HUDEP-2 (cell line): ENCODE measurements around the gene INPP5B.
"Not testable (repeated sequence)": the region's sequence is repeated elsewhere in the genome, so short reads cannot be mapped to it uniquely, and the experiment has no call there.

ENCODE experiments used
- DNase-seq, 76 experiments: peaks; one replicate each; lab custom pipeline; 2025; ENCODE audit not compliant: unreplicated experiment in 76 of 76; lab: John Stamatoyannopoulos, UW

INPP5B gene

GRCh38 chr1:37946703-37947360 is at the start of gene INPP5B:
TSS of gene INPP5B (minus strand) at chr1:37947053. CDS start at chr1:37946308, 745 bp downstream.
- peak in 74 of 76 experiments; percentile 18 to 89 (median 72) for DNase-seq

GRCh38 chr1:37995751-37996345 is 49.0 kb upstream of the INPP5B start:
- no peak for DNase-seq

GRCh38 chr1:37994886-37995566 is 48.2 kb upstream of the INPP5B start:
- DNase-seq = no peak

DNA sequence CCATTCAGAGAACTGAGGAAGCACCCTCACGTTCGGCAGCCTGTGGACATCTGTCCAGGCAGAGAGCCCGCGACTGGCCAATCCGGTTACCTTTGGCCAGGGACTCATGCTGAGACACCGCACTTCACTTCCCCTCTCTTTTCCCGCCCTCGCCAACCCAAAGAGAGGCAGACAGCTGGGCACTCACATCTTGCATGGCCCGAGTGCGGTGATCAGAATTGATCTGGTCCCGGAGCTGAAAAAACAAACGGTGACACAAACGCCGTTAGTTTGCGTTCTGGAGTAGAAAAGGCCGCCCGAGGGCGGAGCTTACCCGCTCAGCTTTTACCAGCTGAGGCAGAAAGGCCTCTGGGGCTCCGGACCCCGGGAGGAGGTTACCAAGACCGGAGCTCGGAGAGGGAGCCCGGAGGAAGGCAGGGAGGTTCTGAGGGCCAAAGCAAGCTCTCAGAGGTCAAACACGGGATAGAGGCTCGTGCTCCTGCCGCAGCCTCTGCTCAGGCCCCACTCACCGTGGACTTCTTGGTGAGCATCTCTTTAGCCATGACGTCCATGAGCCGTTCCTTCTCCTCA is 42.6 kb upstream of the INPP5B start:
- DNase-seq = peak in 16 of 76 experiments; percentile 5 to 67 (median 32)

- DNase-seq = no peak
Observed at GRCh38 chr1:37987679-37988078, 40.8 kb upstream of the INPP5B start.

DNA sequence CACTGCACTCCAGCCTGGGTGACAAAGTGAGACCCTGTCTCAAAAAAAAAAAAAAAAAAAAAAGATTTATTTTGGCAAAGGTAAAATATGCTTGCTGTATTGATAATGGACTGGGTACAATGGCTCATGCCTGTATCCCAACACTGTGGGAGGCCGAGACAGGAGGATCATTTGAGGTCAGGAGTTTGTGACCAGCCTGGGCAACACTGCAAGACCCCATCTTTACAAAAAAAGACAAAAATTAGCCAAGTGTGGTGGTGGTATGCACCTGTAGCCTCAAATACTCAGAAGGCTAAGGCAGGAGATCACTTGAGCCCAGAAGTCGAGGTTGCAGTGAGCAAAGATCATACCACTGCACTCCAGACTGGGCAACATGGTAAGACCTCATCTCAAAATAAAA is 36.7 kb upstream of the INPP5B start:
- no peak for DNase-seq

GRCh38 chr1:37978541-37978940 is 31.7 kb upstream of the INPP5B start:
- no peak for DNase-seq

GRCh38 chr1:37975083-37975482 is 28.2 kb upstream of the INPP5B start:
- peak in 11 of 76 experiments; percentile 6 to 24 (median 13) for DNase-seq

- DNase-seq = no peak
Observed at GRCh38 chr1:37974567-37974966, 27.7 kb upstream of the INPP5B start.

DNA sequence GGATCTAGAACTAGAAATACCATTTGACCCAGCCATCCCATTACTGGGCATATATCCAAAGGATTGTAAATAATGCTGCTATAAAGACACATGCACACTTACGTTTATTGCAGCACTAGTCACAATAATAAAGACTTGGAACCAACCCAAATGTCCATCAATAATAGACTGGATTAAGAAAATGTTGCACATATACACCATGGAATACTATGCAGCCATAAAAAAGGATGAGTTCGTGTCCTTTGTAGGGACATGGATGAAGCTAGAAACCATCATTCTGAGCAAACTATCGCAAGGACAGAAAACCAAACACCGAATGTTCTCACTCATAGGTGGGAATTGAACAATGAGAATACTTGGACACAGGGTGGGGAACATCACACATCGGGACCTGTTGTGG is 26.8 kb upstream of the INPP5B start:
- DNase-seq = not testable (repeated sequence)

- DNase-seq = no peak
Observed at GRCh38 chr1:37965301-37965700, 18.4 kb upstream of the INPP5B start.

GRCh38 chr1:37964106-37964505 is 17.3 kb upstream of the INPP5B start:
- not testable (repeated sequence) for DNase-seq

GRCh38 chr1:37958690-37959089 is 11.8 kb upstream of the INPP5B start:
- no peak for DNase-seq

GRCh38 chr1:37955685-37956084 is 8.8 kb upstream of the INPP5B start:
- DNase-seq = no peak

GRCh38 chr1:37954316-37954971 is 7.6 kb upstream of the INPP5B start:
- DNase-seq = no peak

DNA sequence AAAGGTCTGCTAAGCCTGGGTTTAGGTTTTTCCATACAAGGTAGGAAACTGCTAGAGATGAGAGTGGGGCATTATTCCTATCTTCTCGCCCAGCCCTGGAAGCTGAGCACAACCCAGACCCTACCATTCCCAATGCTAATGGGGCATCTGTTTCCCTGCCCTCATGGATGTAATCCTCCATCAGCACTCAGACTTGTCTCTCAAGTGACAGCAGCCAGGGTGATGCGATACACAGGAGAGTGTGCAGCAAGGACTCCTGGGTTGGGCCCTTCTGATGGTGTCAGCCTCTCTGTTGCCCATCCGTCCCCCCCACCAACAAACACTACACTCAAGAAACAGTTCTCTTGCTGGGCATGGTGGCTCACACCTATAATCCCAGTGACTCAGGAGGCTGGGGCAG is 5.9 kb upstream of the INPP5B start:
- no peak for DNase-seq

DNA sequence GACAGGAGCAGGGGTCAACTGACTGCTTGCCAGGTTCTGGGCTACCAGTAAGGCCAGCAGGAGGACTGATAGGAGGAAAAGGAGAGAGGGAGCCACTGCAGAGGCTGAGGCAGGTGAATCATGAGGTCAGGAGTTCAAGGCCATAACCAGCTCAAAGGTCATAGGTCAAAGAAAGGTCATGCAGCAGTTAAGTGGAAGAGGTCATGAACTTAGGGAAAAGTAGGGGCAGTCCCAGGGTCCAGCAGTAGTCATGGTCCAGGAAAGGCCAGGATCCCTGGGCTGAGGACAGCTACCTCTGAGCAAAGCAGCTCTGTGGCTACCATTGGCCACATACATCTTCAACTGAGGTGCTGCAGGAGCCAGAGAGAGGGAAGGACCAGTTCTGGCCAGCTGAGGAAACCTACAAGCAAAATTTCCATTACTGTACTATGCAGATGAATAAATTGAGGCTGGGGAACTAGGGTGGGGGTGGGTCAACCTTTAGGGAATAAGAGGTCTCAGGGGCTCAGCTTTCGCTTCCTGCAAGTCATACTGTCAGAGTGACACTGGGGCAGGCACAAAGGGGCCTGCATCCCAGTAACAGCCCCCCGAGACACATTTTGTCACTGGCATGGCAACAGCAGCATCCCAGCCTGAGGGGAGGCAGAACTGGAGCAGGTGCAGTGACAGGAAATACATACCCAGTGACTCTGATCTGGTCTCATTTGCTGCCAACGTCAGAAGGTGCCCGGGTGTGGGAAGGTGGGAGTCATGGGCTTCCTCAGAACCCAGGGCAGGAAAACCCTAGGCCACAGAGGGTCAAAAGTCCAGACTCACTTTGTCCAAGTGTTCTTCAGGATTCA is 5.2 kb upstream of the INPP5B start:
- no peak for DNase-seq

DNA sequence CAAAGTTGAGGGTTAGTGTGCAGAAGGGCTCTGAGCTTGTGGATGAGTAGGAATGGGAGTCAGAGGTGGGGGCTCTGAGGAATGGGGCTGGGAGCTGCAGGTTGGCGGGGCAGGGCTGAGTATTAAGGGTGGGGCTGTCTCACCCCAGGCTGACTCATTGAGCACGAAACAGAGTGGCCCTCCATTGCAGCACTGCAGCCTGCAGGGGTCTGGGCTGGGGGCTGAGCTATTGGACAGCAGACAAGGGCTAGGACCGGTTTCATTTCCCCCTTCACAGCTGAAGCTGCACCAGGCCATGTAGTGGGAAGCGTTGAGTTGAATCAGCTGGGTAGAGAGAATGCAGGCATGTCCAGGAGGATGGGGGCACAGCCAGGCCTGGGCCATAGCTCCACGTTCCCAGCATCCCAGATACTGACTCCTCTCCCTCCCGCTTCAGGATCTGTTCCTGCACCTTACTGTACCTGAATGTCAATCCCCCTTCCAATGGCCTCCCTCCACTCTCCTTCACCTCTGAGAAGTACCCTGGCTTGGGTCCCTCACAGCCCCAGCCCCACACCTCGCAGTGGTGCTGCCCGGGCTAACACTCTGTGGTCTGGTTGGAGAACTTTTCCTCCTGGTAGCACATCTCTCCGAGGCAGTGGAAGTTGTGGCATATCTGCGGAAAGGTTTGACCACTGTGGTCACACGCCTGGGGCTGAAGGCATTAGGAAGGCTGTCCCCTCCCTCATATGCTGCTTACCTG is 4.4 kb upstream of the INPP5B start:
- DNase-seq = no peak

GRCh38 chr1:37949524-37950152 is 2.8 kb upstream of the INPP5B start:
- no peak for DNase-seq
